Measurements from ENCODE around the gene TGM6. TPM values are rescaled to one million over a fixed set of nuclear protein-coding genes. Genes with fewer than 3 reads are reported as not detected.

The TGM6 gene
- total RNA-seq, 1 experiment from 2014 or later = not detected

DNA sequence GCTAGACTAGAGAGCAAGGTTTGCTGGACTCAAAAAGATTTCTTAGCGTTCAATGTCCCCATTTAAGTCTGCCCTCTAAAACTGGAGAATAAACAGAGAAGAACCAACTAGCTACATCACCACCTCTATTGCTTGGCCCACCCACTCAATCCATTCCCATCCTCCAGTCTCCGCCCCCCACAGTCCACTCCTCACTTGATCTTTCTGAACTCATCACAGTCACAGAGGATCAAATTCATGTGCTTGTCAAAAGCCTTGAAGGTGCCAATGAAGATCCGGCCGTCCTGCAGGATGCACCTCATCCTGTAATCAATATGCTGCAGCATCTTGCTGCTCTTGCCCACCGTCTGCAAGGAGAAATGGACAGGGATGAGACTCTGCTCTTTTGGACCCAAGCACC, 86.7 kb downstream of the TGM6 start:
- in situ Hi-C loops (cut with HindIII; ENCODE audit: low pct_unique_long_range_greater_than_20kb, low sequenced_read_pairs) = no loop called here
- no peak for DNase-seq (ENCODE audit: low read depth)

- DNase-seq (ENCODE audit: low read depth) = no peak
- in situ Hi-C loops (cut with HindIII; ENCODE audit: low pct_unique_long_range_greater_than_20kb, low sequenced_read_pairs) = no loop called here
These were observed 88.1 kb downstream of the TGM6 start for GRCh38 chr20:2468581-2469407.

GRCh38 chr20:2469991-2470422, 89.3 kb downstream of the TGM6 start:
- in situ Hi-C loops (cut with HindIII; ENCODE audit: low pct_unique_long_range_greater_than_20kb, low sequenced_read_pairs) = no loop called here
- DNase-seq (ENCODE audit: low read depth) = peak; percentile 49

- DNase-seq (ENCODE audit: low read depth) = peak; percentile 96
- in situ Hi-C loops (cut with HindIII; ENCODE audit: low pct_unique_long_range_greater_than_20kb, low sequenced_read_pairs) = no loop called here
These were observed 89.9 kb downstream of the TGM6 start, which contains the start of gene SNRPB for GRCh38 chr20:2470423-2471193. SNRPB (minus strand) TSS chr20:2470789; CDS start chr20:2470690, 99 bp downstream.

GRCh38 chr20:2473516-2473915, 92.8 kb downstream of the TGM6 start:
- peak; percentile 58 for DNase-seq (ENCODE audit: low read depth)

DNA sequence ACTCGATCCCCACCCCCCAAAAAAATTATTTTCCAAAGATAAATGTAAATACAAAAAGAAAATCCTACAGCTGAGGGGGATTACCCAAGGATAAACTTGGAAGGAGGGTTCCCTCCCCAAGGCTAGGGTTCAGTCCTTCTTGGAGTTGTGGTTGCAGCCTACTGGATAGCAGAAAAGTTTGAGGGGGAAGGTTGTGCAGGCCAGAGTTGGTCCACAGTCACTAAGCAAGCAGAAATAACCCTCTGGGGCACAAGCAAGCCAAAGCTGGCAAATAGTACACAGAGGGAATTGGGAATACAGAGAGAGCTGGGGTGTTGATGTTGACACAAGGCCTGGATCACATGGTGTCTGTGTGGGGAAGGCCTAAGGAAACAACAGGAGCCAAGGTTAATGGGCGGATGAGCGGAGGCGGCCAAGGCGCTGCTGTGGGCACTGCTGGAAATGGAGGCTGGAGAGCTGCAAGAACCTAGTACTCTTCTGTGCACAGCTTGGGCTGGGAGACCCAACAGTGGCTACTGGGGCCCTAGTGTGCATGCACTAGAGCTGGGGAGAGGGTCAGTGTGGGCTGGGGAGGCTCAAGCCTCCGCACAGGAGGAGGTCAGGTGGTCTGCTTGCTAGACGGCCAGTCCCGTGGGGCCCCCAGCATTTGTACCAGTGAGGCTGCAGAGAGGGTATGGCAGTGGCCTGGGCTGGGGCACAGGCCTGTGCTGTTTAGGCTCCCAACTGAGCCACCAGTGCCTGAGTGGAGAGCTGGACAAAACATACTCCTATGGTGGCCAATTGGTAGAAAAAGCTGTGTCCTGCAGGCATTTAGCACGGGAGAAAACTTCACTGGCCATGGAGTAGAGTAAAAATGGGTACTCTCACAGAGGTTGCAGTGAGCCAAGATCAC, 95.4 kb downstream of the TGM6 start:
- in situ Hi-C loops (cut with HindIII; ENCODE audit: low pct_unique_long_range_greater_than_20kb, low sequenced_read_pairs) = no loop called here
- no peak for DNase-seq (ENCODE audit: low read depth)

More at GRCh38 chr20:2473516-2473915, 92.8 kb downstream of the TGM6 start:
- in situ Hi-C loops (cut with HindIII; ENCODE audit: low pct_unique_long_range_greater_than_20kb, low sequenced_read_pairs) = no loop called here

DNA sequence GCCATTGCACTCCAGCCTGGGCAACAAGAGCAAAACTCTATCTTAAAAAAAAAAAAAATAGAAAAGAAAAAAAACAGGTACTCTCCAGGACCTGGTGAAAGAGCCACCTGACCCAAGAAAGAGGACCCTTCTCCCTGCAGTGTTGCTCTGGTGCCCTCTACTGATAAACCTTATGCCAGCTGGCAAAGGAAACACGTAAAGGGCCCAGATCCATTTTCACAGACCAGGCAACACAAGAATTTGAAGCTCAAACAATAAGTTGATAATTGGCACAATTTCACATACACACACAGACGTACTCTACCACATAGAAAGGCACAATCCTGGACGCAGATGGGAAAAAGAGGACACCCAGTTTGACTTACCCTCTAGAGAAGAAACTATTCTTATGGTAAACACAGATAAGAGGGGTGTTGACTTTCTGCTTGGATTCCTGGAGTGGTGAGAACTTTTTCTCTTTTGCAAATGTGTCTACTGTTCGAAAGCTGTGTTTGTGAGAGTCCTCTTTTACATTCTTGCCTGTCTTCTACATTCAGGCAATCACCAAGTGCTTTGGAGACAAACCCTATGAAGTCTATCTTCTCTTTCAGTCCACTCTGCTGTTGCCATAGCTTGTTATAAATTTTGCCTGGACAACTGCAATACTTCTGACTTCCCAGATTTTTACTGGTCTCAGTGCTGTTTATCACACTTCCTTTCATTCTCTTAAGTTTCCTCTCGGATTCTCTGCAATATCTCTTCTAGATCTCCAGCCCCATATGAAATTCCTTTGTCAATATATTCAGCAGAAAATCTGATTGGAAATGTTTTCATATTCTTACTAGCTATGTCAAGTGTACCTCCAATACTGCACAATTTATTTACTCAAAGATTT, 96.3 kb downstream of the TGM6 start:
- in situ Hi-C loops (cut with HindIII; ENCODE audit: low pct_unique_long_range_greater_than_20kb, low sequenced_read_pairs) = no loop called here
- no peak for DNase-seq (ENCODE audit: low read depth)

DNA sequence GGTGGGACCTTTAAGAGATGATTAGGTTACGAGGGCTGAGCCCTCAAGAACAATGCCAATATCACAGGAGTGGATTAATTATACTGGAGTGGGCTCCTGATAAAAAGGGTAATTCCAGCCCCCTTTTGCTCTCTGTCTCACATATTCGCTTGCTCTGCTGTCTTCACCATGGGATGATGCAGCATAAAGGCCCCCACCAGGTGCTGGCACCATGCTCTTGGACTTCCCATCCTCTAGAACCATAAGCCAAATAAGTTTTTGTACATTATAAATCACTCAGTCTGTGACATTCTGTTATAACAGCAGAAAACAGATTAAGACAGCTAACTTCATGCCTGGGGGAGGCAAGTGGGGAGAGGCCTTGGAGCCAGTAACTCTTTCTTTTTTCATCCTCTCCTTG, 99.7 kb downstream of the TGM6 start:
- DNase-seq (ENCODE audit: low read depth) = no peak
- in situ Hi-C loops (cut with HindIII; ENCODE audit: low pct_unique_long_range_greater_than_20kb, low sequenced_read_pairs) = no loop called here

Other genes with a start within 250 kb of the TGM6 start
- gene TGM3, start 84.9 kb upstream of the TGM6 start, total RNA-seq (2014; rRNA removed; shearing (Covaris generic); ENCODE audit: low replicate concordance) = 0.24 TPM in 1 of 2 replicates, not detected in the other
- 1,102 and 1,193 TPM in 2 replicates for gene SNRPB, start 89.9 kb downstream of the TGM6 start, total RNA-seq (2014; rRNA removed; shearing (Covaris generic); ENCODE audit: low replicate concordance)
- gene ZNF343, start 128.0 kb downstream of the TGM6 start, total RNA-seq (2014; rRNA removed; shearing (Covaris generic); ENCODE audit: low replicate concordance) = 4.7 and 22.7 TPM in 2 replicates
- not detected in 2 replicates for gene TMC2, start 155.7 kb downstream of the TGM6 start, total RNA-seq (2014; rRNA removed; shearing (Covaris generic); ENCODE audit: low replicate concordance)

Data from Caki2 (cell line).